ENCODE data around the gene LARP6.
"Not testable (repeated sequence)": the region's sequence is repeated elsewhere in the genome, so short reads cannot be mapped to it uniquely, and the experiment has no call there.

The LARP6 gene

GRCh38 chr15:70858614-70859321 lies 4.8 kb upstream of the LARP6 start:
- not testable (repeated sequence) for DNase-seq

- no peak for DNase-seq
Observed at GRCh38 chr15:70857562-70858285, 3.8 kb upstream of the LARP6 start.

GRCh38 chr15:70856884-70857561 lies 3.1 kb upstream of the LARP6 start:
- DNase-seq: no peak

GRCh38 chr15:70856177-70856883 lies 2.4 kb upstream of the LARP6 start:
- no peak for DNase-seq

- DNase-seq: no peak
Observed at GRCh38 chr15:70855764-70856163, 1.8 kb upstream of the LARP6 start.

- DNase-seq: no peak
Observed at GRCh38 chr15:70854666-70854976, 664 bp upstream of the LARP6 start.

GRCh38 chr15:70853318-70853972 lies 512 bp downstream of the LARP6 start:
- peak; percentile 5 for DNase-seq

- DNase-seq: no peak
Observed at GRCh38 chr15:70852501-70853317, 1.2 kb downstream of the LARP6 start.

- DNase-seq: no peak
Observed at GRCh38 chr15:70851889-70852288, 2.1 kb downstream of the LARP6 start.

- no peak for DNase-seq
Observed at GRCh38 chr15:70845602-70846360, 8.2 kb downstream of the LARP6 start.

- DNase-seq: no peak
Observed at GRCh38 chr15:70837476-70837875, 16.5 kb downstream of the LARP6 start.

- no peak for DNase-seq
Observed at GRCh38 chr15:70835841-70836240, 18.1 kb downstream of the LARP6 start.

- DNase-seq: no peak
Observed at GRCh38 chr15:70835415-70835814, 18.5 kb downstream of the LARP6 start.

- no peak for DNase-seq
Observed at GRCh38 chr15:70834999-70835398, 19.0 kb downstream of the LARP6 start.

- DNase-seq: no peak
Observed at GRCh38 chr15:70833861-70834765, 19.8 kb downstream of the LARP6 start.

GRCh38 chr15:70833422-70833821 lies 20.5 kb downstream of the LARP6 start:
- no peak for DNase-seq

- DNase-seq: no peak
Observed at GRCh38 chr15:70832176-70832575, 21.8 kb downstream of the LARP6 start.

- no peak for DNase-seq
Observed at GRCh38 chr15:70831094-70831911, 22.7 kb downstream of the LARP6 start.

- DNase-seq: no peak
Observed at GRCh38 chr15:70830615-70831014, 23.3 kb downstream of the LARP6 start.

All from stimulated activated CD4-positive, alpha-beta T cell treated with anti-CD3 and anti-CD28 coated beads, Interleukin-1b, Interleukin-23, amount 100 ng/mL, for 48 hours (primary cell).